WERI-Rb-1 (cell line): ENCODE measurements around the gene AKR7A3.

Experiments
- DNase-seq: peaks from one replicate; pipeline ENCODE4 v3.0.0-alpha.2; 2020
- H3K27ac ChIP-seq: fragments of 250-450 bp; sonication (Bioruptor Pico); 2 replicates; pipeline ENCODE4 v1.5.1; 2020; ENCODE audit warnings: mild to moderate bottlenecking, moderate library complexity
- H3K27me3 ChIP-seq: fragments of 250-450 bp; sonication (Bioruptor Pico); 2 replicates; pipeline ENCODE4 v1.5.1; 2021; ENCODE audit warnings: mild to moderate bottlenecking, low read depth, moderate library complexity; ENCODE audit not compliant: insufficient read depth, severe bottlenecking
- H3K36me3 ChIP-seq: fragments of 250-450 bp; sonication (Bioruptor Pico); 2 replicates; pipeline ENCODE4 v1.5.1; 2020; ENCODE audit warnings: mild to moderate bottlenecking, moderate library complexity
- H3K4me3 ChIP-seq: 2 replicates; pipeline ENCODE4 v1.5.1; 2011; ENCODE audit warnings: low read depth, mild to moderate bottlenecking, control low read depth, low read length
- H3K9me3 ChIP-seq: fragments of 250-450 bp; sonication (Bioruptor Pico); 2 replicates; pipeline ENCODE4 v1.5.1; 2021; ENCODE audit warnings: mild to moderate bottlenecking, moderate library complexity; ENCODE audit not compliant: severe bottlenecking
- TF ChIP-seq, protein P1 (sequence below): IDR thresholded peaks from 2 replicates; pipeline ENCODE4 v1.5.1; 2011; ENCODE audit warnings: low read depth, mild to moderate bottlenecking, control low read depth, inconsistent platforms, low read length

The AKR7A3 gene

DNA sequence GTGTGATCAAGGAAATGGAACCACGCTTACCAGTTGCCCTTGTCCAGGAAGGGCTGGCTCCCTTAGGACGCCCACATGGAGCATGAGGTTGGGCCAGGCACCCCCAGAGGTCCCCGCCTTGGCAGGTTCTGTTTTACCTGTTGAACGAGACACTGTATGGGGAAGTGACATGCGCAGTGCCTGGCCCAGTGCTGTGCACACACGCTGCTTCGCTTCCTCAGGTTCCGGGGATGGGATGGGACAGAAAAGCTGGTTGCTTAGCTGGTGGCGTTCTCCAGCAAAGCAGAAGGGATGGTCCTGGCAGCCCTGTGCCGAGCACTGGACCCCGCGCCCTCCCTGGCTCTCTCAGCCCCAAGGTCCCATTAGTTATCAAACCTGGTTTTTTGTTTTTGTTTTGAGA lies 44.3 kb upstream of the AKR7A3 start:
- TF ChIP-seq, protein P1, sequence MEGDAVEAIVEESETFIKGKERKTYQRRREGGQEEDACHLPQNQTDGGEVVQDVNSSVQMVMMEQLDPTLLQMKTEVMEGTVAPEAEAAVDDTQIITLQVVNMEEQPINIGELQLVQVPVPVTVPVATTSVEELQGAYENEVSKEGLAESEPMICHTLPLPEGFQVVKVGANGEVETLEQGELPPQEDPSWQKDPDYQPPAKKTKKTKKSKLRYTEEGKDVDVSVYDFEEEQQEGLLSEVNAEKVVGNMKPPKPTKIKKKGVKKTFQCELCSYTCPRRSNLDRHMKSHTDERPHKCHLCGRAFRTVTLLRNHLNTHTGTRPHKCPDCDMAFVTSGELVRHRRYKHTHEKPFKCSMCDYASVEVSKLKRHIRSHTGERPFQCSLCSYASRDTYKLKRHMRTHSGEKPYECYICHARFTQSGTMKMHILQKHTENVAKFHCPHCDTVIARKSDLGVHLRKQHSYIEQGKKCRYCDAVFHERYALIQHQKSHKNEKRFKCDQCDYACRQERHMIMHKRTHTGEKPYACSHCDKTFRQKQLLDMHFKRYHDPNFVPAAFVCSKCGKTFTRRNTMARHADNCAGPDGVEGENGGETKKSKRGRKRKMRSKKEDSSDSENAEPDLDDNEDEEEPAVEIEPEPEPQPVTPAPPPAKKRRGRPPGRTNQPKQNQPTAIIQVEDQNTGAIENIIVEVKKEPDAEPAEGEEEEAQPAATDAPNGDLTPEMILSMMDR: no peak
- no peak for DNase-seq
- no peak overlapping the region for H3K4me3 ChIP-seq

DNA sequence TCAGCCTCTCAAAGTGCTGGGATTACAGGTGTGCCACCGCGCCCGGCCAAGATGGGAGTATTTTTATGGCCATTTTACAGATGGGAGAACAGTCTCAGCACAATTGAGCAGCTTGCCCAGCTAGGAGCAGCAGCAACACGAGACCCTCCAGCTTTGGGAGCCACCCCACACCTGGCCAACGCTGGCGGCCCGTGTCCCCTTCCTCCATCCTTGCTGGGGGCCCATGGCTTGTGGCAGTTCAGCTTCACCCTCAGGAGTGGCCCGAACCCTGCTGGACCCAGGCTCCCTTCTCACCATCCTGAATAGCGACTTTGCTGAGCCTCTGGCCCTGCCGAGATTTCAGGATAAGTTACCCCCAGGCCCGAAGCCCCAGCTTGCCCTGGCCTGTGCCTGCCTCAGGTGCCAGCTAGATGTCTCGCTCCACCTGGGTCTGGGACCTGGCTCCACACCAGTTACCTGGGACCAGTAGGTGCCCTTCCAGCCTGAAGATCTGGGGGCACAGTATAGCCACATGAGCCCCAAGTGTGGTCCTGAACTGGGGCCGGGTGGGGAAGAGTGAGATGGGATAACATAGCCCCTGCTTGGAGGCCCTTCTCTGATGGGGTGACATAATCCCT lies 42.8 kb upstream of the AKR7A3 start:
- TF ChIP-seq, protein P1: no peak
- H3K36me3 ChIP-seq: peaks cover 22% of the 10 kb centered on the region

More for the DNA sequence above, 44.3 kb upstream of the AKR7A3 start:
- H3K27ac ChIP-seq: no peak overlapping the region
- no peaks in the 10 kb centered on the region for H3K27me3 ChIP-seq
- H3K36me3 ChIP-seq: peaks cover 15% of the 10 kb centered on the region
- no peaks in the 10 kb centered on the region for H3K9me3 ChIP-seq

GRCh38 chr1:19330449-19331135 lies 42.0 kb upstream of the AKR7A3 start:
- H3K36me3 ChIP-seq: peaks cover 30% of the 10 kb centered on the region
- TF ChIP-seq, protein P1: no peak
- no peak for DNase-seq
- no peak overlapping the region for H3K4me3 ChIP-seq
- H3K27me3 ChIP-seq: no peaks in the 10 kb centered on the region
- no peak overlapping the region for H3K27ac ChIP-seq
- H3K9me3 ChIP-seq: no peaks in the 10 kb centered on the region

More for the DNA sequence above, 42.8 kb upstream of the AKR7A3 start:
- H3K9me3 ChIP-seq: no peaks in the 10 kb centered on the region
- no peaks in the 10 kb centered on the region for H3K27me3 ChIP-seq
- no peak for DNase-seq
- H3K4me3 ChIP-seq: no peak overlapping the region
- H3K27ac ChIP-seq: no peak overlapping the region

- TF ChIP-seq, protein P1: no peak
- Histone ChIP-seq H3K27me3 (no peaks in the 10 kb centered on the region), H3K27ac (no peak overlapping the region), H3K4me3 (no peak overlapping the region), H3K36me3 (peaks cover 33% of the 10 kb centered on the region), H3K9me3 (no peaks in the 10 kb centered on the region)
- no peak for DNase-seq
Observed at GRCh38 chr1:19329611-19330010, 41.0 kb upstream of the AKR7A3 start.

- TF ChIP-seq, protein P1: no peak
- no peaks in the 10 kb centered on the region for H3K9me3 ChIP-seq
- no peak for DNase-seq
- H3K27me3 ChIP-seq: no peaks in the 10 kb centered on the region
- H3K36me3 ChIP-seq: peaks cover 37% of the 10 kb centered on the region
- no peak overlapping the region for H3K27ac ChIP-seq
- H3K4me3 ChIP-seq: no peak overlapping the region
Observed at GRCh38 chr1:19329188-19329587, 40.6 kb upstream of the AKR7A3 start.
